Lung (tissue), 12 donors: ENCODE results near the gene IL6ST. TPM values are rescaled to one million over a fixed set of nuclear protein-coding genes. Genes with fewer than 3 reads are reported as not detected.

Source experiments
- ATAC-seq: fragments of 200-7000 bp; cut with Tn5 transposase; one replicate; pipeline ENCODE4 v1.9.1; 2020; ENCODE audit warnings: moderate number of reproducible peaks; ENCODE audit not compliant: insufficient read depth, low FRiP score
- DNase-seq, 3 donors: peaks; one replicate each; pipeline ENCODE4 v3.0.0-alpha.2; 2013 to 2017
- H3K27ac ChIP-seq, 2 donors: one replicate each; pipeline ENCODE4 v1.5.1; 2013; ENCODE audit warnings: mild to moderate bottlenecking in 2 of 2, moderate library complexity in 2 of 2, control low read depth in 1 of 2, inconsistent platforms in 1 of 2, low read depth in 1 of 2, low read length in 1 of 2
- H3K27me3 ChIP-seq, 3 donors: one replicate each; pipeline ENCODE4 v1.5.1; 2013; ENCODE audit warnings: low read length in 2 of 3; ENCODE audit not compliant: control insufficient read depth in 3 of 3, insufficient read depth in 3 of 3
- H3K36me3 ChIP-seq, 4 donors: one replicate each; pipeline ENCODE4 v1.5.1; 2013; ENCODE audit warnings: low read length in 4 of 4, mild to moderate bottlenecking in 1 of 4, moderate library complexity in 1 of 4; ENCODE audit not compliant: control insufficient read depth in 4 of 4, insufficient read depth in 4 of 4
- H3K4me1 ChIP-seq, 5 donors: one replicate each; pipeline ENCODE4 v1.5.1; 2013; ENCODE audit warnings: low read length in 5 of 5, mild to moderate bottlenecking in 2 of 5, moderate library complexity in 1 of 5; ENCODE audit not compliant: control insufficient read depth in 5 of 5, insufficient read depth in 5 of 5
- H3K4me3 ChIP-seq: one replicate; pipeline ENCODE4 v1.5.1; 2013; ENCODE audit warnings: mild to moderate bottlenecking, control low read depth, moderate library complexity
- H3K9ac ChIP-seq, 2 donors: one replicate each; pipeline ENCODE4 v1.5.1; 2013; ENCODE audit warnings: low read length in 2 of 2, control low read depth in 1 of 2; ENCODE audit not compliant: insufficient read depth in 1 of 2
- H3K9me3 ChIP-seq, 4 donors: one replicate each; pipeline ENCODE4 v1.5.1; 2013; ENCODE audit warnings: low read length in 3 of 4, mild to moderate bottlenecking in 1 of 4, moderate library complexity in 1 of 4; ENCODE audit not compliant: control insufficient read depth in 4 of 4, insufficient read depth in 3 of 4
- WGBS, 2 donors: extraction: QIAGEN DNeasy Blood & Tissue Kit; methylation state at CpG; one replicate each; pipeline ENCODE4 v1.1.7; 2013; 5-methylcytosine and 5-hydroxymethylcytosine counted together
- polyA plus RNA-seq, 2 donors: library from polyadenylated mRNA; stranded (reverse); fragments of 200-250 nt; gene quantifications; one replicate each; pipeline ENCODE4 v1.2.1, GENCODE V29; 2013
- total RNA-seq, 2 donors: library from RNA; depleted of rRNA in 1 of 2; stranded (reverse); fragments of >200 nt in 1 of 2; gene quantifications; one replicate each; pipeline ENCODE4 v1.2.1, GENCODE V29; 2014 to 2021
- TF ChIP-seq, protein P1 (sequence below): IDR thresholded peaks from 2 replicates; pipeline ENCODE4 v1.5.1; 2012; ENCODE audit warnings: mild to moderate bottlenecking; ENCODE audit errors: control extremely low read depth, extremely low read depth
- donor health status: control.
- donor health status: control.
- donor health status: Bipolar disorder and iron deficiency.
- donor health status: healthy.
- donor health status: DM: yes; HTN: yes; CAD: no.

The IL6ST gene
- total and polyA plus RNA-seq, 4 donors = 47.8 to 377 (median 196) TPM

DNA sequence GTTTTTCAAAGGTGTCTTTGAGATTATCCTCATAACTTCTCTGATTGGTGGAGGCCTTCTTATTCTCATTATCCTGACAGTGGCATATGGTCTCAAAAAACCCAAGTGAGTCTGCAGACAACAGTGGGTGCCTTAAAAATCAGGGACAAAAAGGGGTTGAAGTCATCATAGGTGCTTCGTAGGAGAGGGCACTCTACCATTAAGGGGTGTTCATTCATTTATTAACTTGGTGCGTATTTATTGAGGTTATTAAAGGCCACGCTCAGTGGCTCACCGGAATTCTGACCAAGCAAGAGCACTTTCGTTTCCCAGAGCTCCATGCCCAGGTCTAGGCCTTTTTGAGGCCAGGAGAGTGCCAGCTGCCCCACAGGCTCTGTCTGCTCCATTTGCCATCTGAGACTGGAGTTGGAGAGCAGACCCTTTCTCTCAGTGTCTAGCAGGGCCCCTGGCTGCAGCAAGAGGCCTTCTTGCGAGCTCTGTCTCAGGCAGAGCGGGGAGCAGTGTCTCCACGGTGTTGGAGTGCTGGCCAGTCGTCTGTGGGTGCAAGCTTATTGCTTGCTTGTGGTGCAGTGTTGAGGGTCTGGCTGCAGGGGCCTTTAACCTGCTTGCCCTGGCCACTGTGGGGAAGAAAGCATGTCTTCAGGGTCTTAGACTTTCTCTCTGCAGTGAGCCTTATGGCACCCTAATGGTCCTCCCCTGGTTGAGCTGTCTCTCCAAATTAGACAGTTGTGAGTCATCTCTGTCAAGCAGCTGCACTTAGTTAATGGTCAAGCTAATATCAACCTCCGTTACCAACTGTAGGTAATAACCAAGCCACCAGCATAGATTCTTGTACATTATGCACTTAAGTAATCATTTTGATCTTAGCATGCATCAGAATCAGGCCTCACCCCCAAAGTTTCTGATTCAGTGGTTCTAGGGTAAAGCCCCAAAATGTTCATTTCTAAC lies 81.0 kb downstream of the IL6ST start:
- Histone ChIP-seq H3K4me3 (no peak overlapping the region), H3K36me3 (no peaks in the 10 kb centered on the region), H3K9ac (no peak overlapping the region), H3K27me3 (no peaks in the 10 kb centered on the region), H3K9me3 (no peaks in the 10 kb centered on the region), H3K27ac (no peak overlapping the region), H3K4me1 (peaks cover 0 to 9% (median 0%) of the 10 kb centered on the region in 5 donors)
- 86 to 92% methylated on average over 10 of the region's 10 CpGs for WGBS, 2 donors
- no peak for DNase-seq
- ATAC-seq = no peak
- TF ChIP-seq, protein P1, sequence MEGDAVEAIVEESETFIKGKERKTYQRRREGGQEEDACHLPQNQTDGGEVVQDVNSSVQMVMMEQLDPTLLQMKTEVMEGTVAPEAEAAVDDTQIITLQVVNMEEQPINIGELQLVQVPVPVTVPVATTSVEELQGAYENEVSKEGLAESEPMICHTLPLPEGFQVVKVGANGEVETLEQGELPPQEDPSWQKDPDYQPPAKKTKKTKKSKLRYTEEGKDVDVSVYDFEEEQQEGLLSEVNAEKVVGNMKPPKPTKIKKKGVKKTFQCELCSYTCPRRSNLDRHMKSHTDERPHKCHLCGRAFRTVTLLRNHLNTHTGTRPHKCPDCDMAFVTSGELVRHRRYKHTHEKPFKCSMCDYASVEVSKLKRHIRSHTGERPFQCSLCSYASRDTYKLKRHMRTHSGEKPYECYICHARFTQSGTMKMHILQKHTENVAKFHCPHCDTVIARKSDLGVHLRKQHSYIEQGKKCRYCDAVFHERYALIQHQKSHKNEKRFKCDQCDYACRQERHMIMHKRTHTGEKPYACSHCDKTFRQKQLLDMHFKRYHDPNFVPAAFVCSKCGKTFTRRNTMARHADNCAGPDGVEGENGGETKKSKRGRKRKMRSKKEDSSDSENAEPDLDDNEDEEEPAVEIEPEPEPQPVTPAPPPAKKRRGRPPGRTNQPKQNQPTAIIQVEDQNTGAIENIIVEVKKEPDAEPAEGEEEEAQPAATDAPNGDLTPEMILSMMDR = no peak

DNA sequence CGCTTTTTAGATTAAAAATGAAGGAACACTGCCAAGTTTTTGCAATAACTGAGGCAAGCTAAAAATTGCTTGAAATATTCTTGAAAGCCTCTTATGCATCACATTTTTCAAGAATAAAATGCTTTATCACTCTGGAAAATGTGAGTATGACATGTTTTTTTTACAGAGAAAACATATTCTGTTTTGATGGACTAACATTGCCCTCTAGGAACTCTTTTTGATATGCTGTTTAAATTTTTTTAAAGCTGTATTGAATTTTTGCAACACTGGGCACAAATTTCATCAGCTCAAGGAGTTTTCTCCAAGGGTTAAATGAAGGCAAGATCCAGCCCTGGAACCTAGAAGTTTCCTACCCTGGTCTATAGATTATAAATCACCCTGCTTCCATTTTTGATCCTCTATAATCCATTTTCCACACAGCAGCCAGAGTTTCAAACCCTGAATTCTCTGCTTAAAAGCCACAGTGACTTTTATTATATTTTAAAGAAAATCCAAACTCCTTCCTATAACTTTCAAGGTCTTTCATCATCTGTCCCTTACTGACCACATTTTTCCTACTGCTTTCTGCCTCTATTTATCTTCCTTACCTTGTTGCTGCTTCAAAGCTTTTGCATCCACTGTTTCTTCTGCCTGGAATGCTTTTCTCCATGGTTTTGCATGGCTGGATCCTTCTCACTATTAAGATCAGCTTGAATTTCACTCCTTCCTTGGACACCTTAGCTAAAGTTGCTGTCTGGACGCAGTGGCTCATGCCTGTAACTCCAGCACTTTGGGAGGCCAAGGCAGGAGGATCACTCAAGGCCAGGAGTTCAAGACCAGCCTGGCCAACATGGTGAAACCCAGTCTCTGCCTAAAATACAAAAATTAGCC lies 82.7 kb downstream of the IL6ST start:
- ATAC-seq (no peak), DNase-seq (no peak)
- Histone ChIP-seq H3K4me1 (peaks cover 0 to 9% (median 0%) of the 10 kb centered on the region in 5 donors), H3K9me3 (no peaks in the 10 kb centered on the region), H3K4me3 (no peak overlapping the region), H3K36me3 (no peaks in the 10 kb centered on the region), H3K27ac (no peak overlapping the region), H3K9ac (no peak overlapping the region), H3K27me3 (no peaks in the 10 kb centered on the region)
- TF ChIP-seq, protein P1 = no peak
- 78 to 84% methylated on average over 2 of the region's 2 CpGs for WGBS, 2 donors

DNA sequence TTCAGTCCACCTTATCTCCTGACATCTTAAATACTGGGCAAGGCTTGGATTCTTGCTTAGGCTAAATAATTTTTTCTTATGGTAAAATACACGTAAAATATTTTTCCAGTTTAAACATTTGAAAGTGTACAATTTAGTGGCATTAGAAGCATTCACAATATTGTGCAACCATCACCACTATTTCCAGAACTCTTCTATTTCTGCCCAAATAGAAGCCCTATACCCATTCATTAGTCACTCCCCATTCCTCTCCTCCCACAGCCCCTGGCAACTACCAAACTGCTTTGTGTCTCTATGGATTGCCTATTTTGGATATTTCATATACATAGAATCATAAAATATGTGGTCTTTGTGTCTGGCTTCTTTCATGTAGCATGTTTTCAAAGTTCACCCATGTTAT lies 86.0 kb downstream of the IL6ST start:
- H3K9me3 ChIP-seq = no peaks in the 10 kb centered on the region
- no peak overlapping the region for H3K9ac ChIP-seq
- no peak overlapping the region for H3K4me3 ChIP-seq
- DNase-seq = no peak
- H3K36me3 ChIP-seq = no peaks in the 10 kb centered on the region
- H3K27ac ChIP-seq = no peak overlapping the region
- TF ChIP-seq, protein P1 = no peak
- peaks cover 0 to 7% (median 0%) of the 10 kb centered on the region in 5 donors for H3K4me1 ChIP-seq
- no peak for ATAC-seq
- H3K27me3 ChIP-seq = no peaks in the 10 kb centered on the region
- WGBS, 2 donors = 51 to 94% methylated on average over 1 of the region's 1 CpG
